Mesothelial cell of epicardium (in vitro differentiated cells): Measurements from ENCODE around the gene PRUNE2. TPM values are rescaled to one million over a fixed set of nuclear protein-coding genes. Genes with fewer than 3 reads are reported as not detected.

ENCODE experiments used
- DNase-seq, 2 experiments: peaks; one replicate each; pipeline ENCODE4 v3.0.0; 2021; ENCODE audit warnings: low spot score in 2 of 2; ENCODE audit not compliant: unreplicated experiment in 2 of 2
- H3K27ac Mint-ChIP-seq: 2 replicates; pipeline ENCODE4 v1.8.0; 2021; ENCODE audit warnings: mixed read lengths
- H3K27me3 Mint-ChIP-seq: 2 replicates; pipeline ENCODE4 v1.8.0; 2021; ENCODE audit warnings: low read depth, mixed read lengths
- H3K36me3 Mint-ChIP-seq: 2 replicates; pipeline ENCODE4 v1.8.0; 2021; ENCODE audit warnings: mixed read lengths
- H3K4me1 Mint-ChIP-seq: 2 replicates; pipeline ENCODE4 v1.8.0; 2021; ENCODE audit warnings: mixed read lengths
- H3K4me3 Mint-ChIP-seq: 2 replicates; pipeline ENCODE4 v1.8.0; 2021; ENCODE audit warnings: mild to moderate bottlenecking, moderate library complexity, mixed read lengths
- H3K9me3 Mint-ChIP-seq: 2 replicates; pipeline ENCODE4 v1.8.0; 2021; ENCODE audit warnings: mixed read lengths
- CTCF ChIP-seq: fragments of 200-600 bp; sonication (generic); IDR thresholded peaks from one replicate; pipeline ENCODE4 v1.5.0; 2021; ENCODE audit warnings: antibody characterized with exemption; ENCODE audit not compliant: unreplicated experiment
- total RNA-seq: library from RNA; stranded (reverse); gene quantifications from 3 replicates; pipeline ENCODE4 v1.2.1, GENCODE V29; 2021

PRUNE2 gene
- total RNA-seq, 1 donor from 2014 or later = 3.4 TPM

DNA sequence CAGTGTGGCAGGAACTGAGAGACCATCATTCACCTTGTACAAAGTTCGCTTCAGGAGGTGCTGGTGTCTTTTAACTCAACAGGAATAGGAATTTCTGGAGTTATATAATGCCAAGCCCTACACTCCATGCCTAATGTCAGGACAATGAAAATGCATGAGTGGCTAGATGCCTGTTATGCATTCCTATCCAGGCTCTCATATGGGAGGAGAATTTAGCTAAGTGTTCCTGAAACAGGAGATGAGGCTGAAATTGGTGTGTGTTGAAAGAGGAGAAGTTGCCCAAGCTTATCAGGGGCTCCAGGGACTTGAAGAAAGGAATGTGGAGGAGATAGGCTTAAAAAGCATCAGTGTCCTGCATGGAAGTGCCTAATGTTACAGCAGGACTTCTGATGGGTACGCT is 26.8 kb upstream of the PRUNE2 start:
- DNase-seq = no peak
- no peak overlapping the region for H3K4me3 Mint-ChIP-seq
- no peak overlapping the region for H3K27ac Mint-ChIP-seq
- H3K9me3 Mint-ChIP-seq = no peaks in the 10 kb centered on the region
- peaks cover 2% of the 10 kb centered on the region for H3K4me1 Mint-ChIP-seq
- peaks cover 12% of the 10 kb centered on the region for H3K27me3 Mint-ChIP-seq
- TF ChIP-seq CTCF = no peak
- H3K36me3 Mint-ChIP-seq = no peaks in the 10 kb centered on the region

GRCh38 chr9:76932265-76932664 is 26.4 kb upstream of the PRUNE2 start:
- Mint-ChIP-seq H3K4me1 (peaks cover 2% of the 10 kb centered on the region), H3K9me3 (no peaks in the 10 kb centered on the region), H3K4me3 (no peak overlapping the region), H3K36me3 (no peaks in the 10 kb centered on the region), H3K27me3 (peaks cover 12% of the 10 kb centered on the region), H3K27ac (no peak overlapping the region)
- no peak for TF ChIP-seq CTCF
- DNase-seq = no peak

DNA sequence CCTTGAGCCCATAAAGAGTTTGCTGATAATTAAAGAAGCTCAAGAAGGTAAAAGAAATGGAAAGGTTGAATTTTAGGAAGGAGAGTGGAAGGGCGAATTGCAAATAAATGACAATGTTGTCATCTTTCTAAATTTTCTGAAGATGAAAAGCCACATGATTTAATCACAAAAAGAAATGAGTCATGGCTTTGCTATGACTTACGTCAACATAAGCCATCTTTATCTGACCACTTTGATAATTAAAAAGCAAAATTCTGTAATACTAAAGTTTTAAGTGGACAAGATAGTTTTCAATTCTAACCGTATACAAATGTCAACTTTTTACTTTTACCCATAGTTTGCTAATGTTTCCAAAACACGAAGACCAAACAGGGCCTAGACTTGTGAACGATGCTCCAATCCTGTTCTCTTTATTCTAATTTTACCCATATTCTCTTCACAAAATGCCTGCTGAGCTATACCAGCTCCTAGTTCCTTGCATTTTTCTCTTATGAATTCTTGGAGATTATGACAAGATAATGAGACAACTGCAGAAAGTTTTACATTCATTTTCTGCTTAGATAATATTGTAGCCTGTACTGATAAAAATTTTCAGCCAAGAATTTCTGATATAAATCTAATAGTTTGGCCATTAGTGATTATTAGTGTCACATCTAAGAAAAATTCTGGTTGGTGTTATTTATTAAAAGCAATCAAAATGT is 21.8 kb upstream of the PRUNE2 start:
- Mint-ChIP-seq H3K27ac (no peak overlapping the region), H3K27me3 (peaks cover 14% of the 10 kb centered on the region), H3K9me3 (peaks cover 6% of the 10 kb centered on the region), H3K4me1 (peaks cover 2% of the 10 kb centered on the region), H3K36me3 (no peaks in the 10 kb centered on the region), H3K4me3 (no peak overlapping the region)
- DNase-seq = no peak
- TF ChIP-seq CTCF = no peak

- peaks cover 2% of the 10 kb centered on the region for H3K4me1 Mint-ChIP-seq
- DNase-seq = no peak
- no peak overlapping the region for H3K4me3 Mint-ChIP-seq
- no peak overlapping the region for H3K27ac Mint-ChIP-seq
- no peak for TF ChIP-seq CTCF
- peaks cover 14% of the 10 kb centered on the region for H3K27me3 Mint-ChIP-seq
- no peaks in the 10 kb centered on the region for H3K36me3 Mint-ChIP-seq
- peaks cover 6% of the 10 kb centered on the region for H3K9me3 Mint-ChIP-seq
Measured at GRCh38 chr9:76926846-76927245, 20.9 kb upstream of the PRUNE2 start.

DNA sequence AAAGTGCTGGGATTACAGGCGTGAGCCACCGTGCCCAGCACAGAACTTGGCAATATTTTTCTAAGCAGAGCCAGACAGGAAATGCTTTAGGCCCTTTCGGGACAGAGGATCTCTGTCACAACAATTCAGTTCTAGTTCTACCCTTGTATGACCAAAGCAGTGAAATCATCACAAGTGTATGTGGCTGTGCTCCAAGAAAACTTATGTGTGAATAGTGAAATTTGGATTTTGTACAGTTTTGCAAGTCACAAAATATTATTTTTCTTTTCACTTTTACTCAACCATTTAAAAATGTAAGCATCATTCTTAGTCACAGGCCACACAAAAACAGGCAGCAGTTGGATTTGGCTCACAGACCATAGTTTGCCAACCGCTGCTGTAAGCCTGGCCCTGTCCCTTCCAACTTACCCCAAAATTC is 20.4 kb upstream of the PRUNE2 start:
- H3K27ac Mint-ChIP-seq = no peak overlapping the region
- peaks cover 2% of the 10 kb centered on the region for H3K4me1 Mint-ChIP-seq
- DNase-seq = no peak

More for the DNA sequence above, 20.4 kb upstream of the PRUNE2 start:
- Mint-ChIP-seq H3K27me3 (peaks cover 12% of the 10 kb centered on the region), H3K36me3 (no peaks in the 10 kb centered on the region), H3K9me3 (peaks cover 6% of the 10 kb centered on the region), H3K4me3 (no peak overlapping the region)
- TF ChIP-seq CTCF = no peak
